C4-2B (cell line): Measurements from ENCODE around the gene LRTM1.

ENCODE experiments used
- H3K27ac ChIP-seq: fragments of 450-650 bp; 2 replicates; pipeline ENCODE4 v1.5.1; 2017
- ZFX ChIP-seq: fragments of 450-650 bp; IDR thresholded peaks from 2 replicates; pipeline ENCODE4 v1.6.1; 2017
- TF ChIP-seq, protein P1 (sequence below): fragments of 450-650 bp; conservative IDR thresholded peaks from 2 replicates; pipeline ENCODE4 v1.5.1; 2017; ENCODE audit warnings: mild to moderate bottlenecking

LRTM1 gene

DNA sequence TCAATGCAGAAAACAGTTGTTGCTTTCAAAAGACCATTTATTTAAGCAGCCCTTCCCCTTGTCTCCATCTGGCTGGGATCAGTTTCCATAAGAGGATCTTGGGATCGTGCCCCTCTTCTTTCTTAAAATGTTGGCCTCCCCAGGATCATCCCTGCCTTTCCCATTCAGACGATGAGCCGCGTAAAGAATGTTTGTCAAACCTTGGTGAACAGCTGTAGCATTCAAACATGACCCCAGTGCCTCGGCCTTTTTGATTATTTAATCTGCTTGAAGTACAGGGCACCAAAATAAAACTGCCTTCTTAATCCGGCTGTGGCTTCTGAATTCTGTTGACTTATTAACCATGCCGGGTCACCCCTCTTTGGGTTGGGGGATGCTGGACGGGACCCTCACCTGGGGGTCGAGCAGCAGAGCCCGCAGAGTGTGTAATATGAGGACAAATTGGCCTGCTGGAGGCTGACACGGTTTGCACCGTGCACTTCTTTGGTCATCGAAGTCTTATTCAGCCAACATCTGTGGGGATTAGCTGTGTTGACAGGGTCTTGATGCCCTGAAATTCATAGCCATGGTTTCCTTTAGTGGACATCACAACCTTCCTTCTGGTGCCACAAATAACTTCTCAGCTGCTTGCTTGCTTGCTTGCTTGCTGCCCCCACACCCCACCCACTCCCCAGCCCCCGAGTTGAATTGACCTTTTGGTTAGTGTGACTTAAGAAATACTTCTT is at the start of gene LRTM1:
TSS of gene LRTM1 (minus strand) at position 14 of the 725 bp plus-strand sequence. CDS start 148 bp downstream, outside the sequence.
- H3K27ac ChIP-seq: no peak within 1 kb of the TSS
- TF ChIP-seq, protein P1, sequence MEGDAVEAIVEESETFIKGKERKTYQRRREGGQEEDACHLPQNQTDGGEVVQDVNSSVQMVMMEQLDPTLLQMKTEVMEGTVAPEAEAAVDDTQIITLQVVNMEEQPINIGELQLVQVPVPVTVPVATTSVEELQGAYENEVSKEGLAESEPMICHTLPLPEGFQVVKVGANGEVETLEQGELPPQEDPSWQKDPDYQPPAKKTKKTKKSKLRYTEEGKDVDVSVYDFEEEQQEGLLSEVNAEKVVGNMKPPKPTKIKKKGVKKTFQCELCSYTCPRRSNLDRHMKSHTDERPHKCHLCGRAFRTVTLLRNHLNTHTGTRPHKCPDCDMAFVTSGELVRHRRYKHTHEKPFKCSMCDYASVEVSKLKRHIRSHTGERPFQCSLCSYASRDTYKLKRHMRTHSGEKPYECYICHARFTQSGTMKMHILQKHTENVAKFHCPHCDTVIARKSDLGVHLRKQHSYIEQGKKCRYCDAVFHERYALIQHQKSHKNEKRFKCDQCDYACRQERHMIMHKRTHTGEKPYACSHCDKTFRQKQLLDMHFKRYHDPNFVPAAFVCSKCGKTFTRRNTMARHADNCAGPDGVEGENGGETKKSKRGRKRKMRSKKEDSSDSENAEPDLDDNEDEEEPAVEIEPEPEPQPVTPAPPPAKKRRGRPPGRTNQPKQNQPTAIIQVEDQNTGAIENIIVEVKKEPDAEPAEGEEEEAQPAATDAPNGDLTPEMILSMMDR: no peak
- no peak for TF ChIP-seq ZFX

DNA sequence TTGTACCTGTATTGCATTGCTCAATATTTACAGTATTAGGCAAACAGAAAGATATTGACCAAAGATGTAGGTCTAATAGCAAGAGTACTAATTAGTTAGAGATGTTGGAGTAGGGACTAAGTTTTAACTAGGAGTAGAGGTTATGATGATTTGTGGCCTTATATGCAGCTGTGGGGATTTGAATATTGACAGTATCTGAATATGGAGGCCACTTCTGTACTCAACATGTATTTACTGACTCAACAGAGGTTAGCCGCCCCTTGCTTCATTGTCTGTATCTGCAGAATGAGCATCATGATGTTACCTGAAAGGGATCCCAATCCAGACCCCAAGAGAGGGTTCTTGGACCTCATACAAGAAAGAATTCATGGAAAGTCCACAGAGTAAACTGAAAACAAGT is 49.6 kb upstream of the LRTM1 start:
- no peak overlapping the region for H3K27ac ChIP-seq
- TF ChIP-seq ZFX: no peak
- TF ChIP-seq, protein P1: no peak

- H3K27ac ChIP-seq: no peak overlapping the region
These were observed 43.0 kb upstream of the LRTM1 start for GRCh38 chr3:54970895-54971294.

DNA sequence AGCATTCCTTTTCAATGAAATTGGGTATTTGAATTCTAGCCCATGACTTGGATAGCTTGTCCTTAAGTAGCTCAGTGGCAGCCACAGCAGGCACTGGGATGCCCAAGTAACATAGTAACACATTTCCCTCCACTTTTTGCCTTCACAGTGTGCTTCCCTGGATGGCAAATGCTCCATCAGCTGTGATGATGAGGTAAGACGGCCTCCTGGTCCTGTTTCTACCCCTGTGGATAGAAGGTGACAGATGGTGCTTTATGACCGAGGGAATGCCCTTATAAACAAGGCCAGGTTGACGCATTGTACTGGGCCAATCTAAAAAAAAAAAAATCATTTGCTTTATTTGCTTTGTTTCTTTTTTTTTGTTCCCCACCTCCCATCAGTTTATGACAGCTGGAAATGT is 41.8 kb upstream of the LRTM1 start:
- TF ChIP-seq, protein P1: no peak
- TF ChIP-seq ZFX: no peak
- no peak overlapping the region for H3K27ac ChIP-seq

More at GRCh38 chr3:54970895-54971294, 43.0 kb upstream of the LRTM1 start:
- TF ChIP-seq ZFX: no peak
- TF ChIP-seq, protein P1: no peak

- TF ChIP-seq, protein P1: no peak
- no peak for TF ChIP-seq ZFX
- no peak overlapping the region for H3K27ac ChIP-seq
These were observed 40.8 kb upstream of the LRTM1 start for GRCh38 chr3:54968546-54969172.

DNA sequence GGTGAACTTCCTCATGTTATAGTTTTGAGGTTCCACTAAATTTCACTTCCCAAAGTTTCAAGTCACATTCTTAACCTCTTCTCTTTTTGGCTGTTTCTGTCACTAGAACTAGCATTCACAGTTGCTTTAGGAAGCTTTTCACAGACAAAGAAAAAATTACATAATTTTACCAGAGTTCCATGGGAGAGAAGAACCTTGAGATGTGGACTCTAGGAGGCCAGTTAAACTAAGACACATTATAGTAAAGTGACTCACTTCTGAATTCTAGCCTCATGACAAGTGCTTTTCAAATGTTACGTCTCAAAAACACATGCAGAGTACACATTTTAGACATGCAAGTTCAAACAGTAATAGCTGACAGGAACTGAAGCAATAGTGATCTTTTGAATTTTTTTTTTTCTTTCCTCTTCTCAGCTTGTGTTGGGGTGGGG is 39.9 kb upstream of the LRTM1 start:
- TF ChIP-seq, protein P1: no peak
- H3K27ac ChIP-seq: no peak overlapping the region

- H3K27ac ChIP-seq: no peak overlapping the region
- TF ChIP-seq, protein P1: no peak
- TF ChIP-seq ZFX: no peak
These were observed 39.1 kb upstream of the LRTM1 start for GRCh38 chr3:54966979-54967378.
